ENCODE measurements around the gene CBX4. TPM values are rescaled to one million over a fixed set of nuclear protein-coding genes. Genes with fewer than 3 reads are reported as not detected.

The CBX4 gene
- total RNA-seq, 1 donor from 2014 or later, result 22.8 TPM

GRCh38 chr17:79785017-79785899, 54.0 kb downstream of the CBX4 start:
- H3K36me3 Mint-ChIP-seq (ENCODE audit: insufficient read depth), result peaks cover 26% of the 10 kb centered on the region
- peaks cover 21% of the 10 kb centered on the region for H3K4me1 Mint-ChIP-seq (ENCODE audit: low read depth)
- H3K4me3 Mint-ChIP-seq (ENCODE audit: low read depth), result no peak overlapping the region

GRCh38 chr17:79784353-79785016, 54.8 kb downstream of the CBX4 start:
- H3K27me3 Mint-ChIP-seq, result peaks cover 21% of the 10 kb centered on the region
- H3K36me3 Mint-ChIP-seq (ENCODE audit: insufficient read depth), result peaks cover 32% of the 10 kb centered on the region
- no peak for TF ChIP-seq CTCF (IDR thresholded peaks at IDR 0.05; ENCODE audit: unreplicated experiment)
- no peak overlapping the region for H3K4me3 Mint-ChIP-seq (ENCODE audit: low read depth)
- no peaks in the 10 kb centered on the region for H3K9me3 Mint-ChIP-seq (ENCODE audit: low read depth)
- peaks cover 29% of the 10 kb centered on the region for H3K4me1 Mint-ChIP-seq (ENCODE audit: low read depth)
- no peak overlapping the region for H3K27ac Mint-ChIP-seq
- DNase-seq (ENCODE audit: low spot score, unreplicated experiment), result no peak

More at GRCh38 chr17:79785017-79785899, 54.0 kb downstream of the CBX4 start:
- Mint-ChIP-seq H3K9me3 (ENCODE audit: low read depth) (no peaks in the 10 kb centered on the region), H3K27ac (no peak overlapping the region), H3K27me3 (peaks cover 24% of the 10 kb centered on the region)
- DNase-seq (ENCODE audit: low spot score, unreplicated experiment), result no peak
- no peak for TF ChIP-seq CTCF (IDR thresholded peaks at IDR 0.05; ENCODE audit: unreplicated experiment)

GRCh38 chr17:79783891-79784290, 55.3 kb downstream of the CBX4 start:
- no peak for DNase-seq (ENCODE audit: low spot score, unreplicated experiment)
- no peak for TF ChIP-seq CTCF (IDR thresholded peaks at IDR 0.05; ENCODE audit: unreplicated experiment)
- H3K27ac Mint-ChIP-seq, result no peak overlapping the region
- peaks cover 29% of the 10 kb centered on the region for H3K4me1 Mint-ChIP-seq (ENCODE audit: low read depth)
- no peak overlapping the region for H3K4me3 Mint-ChIP-seq (ENCODE audit: low read depth)
- H3K27me3 Mint-ChIP-seq, result peaks cover 15% of the 10 kb centered on the region
- H3K9me3 Mint-ChIP-seq (ENCODE audit: low read depth), result no peaks in the 10 kb centered on the region
- H3K36me3 Mint-ChIP-seq (ENCODE audit: insufficient read depth), result peaks cover 32% of the 10 kb centered on the region

Other genes with a start within 250 kb of the CBX4 start
- 0.62 and 1.0 TPM in 2 replicates for gene RBFOX3, start 228.4 kb downstream of the CBX4 start, total RNA-seq
- gene ENPP7, start 108.5 kb downstream of the CBX4 start, total RNA-seq, result not detected in 2 replicates
- 106 and 111 TPM in 2 replicates for gene CBX2, start 61.3 kb downstream of the CBX4 start, total RNA-seq
- 21.7 and 23.1 TPM in 2 replicates for gene CBX8, start 42.4 kb downstream of the CBX4 start, total RNA-seq
- gene TBC1D16, start 196.4 kb upstream of the CBX4 start, total RNA-seq, result 85.1 and 87.9 TPM in 2 replicates
- 26.9 and 28.0 TPM in 2 replicates for gene CCDC40, start 197.2 kb upstream of the CBX4 start, total RNA-seq

Measured in progenitor cell of endocrine pancreas (in vitro differentiated cells).